K562 (cell line): ENCODE measurements around the gene EIF5B. TPM values are rescaled to one million over a fixed set of nuclear protein-coding genes. Genes with fewer than 3 reads are reported as not detected.

Source experiments
- ARID1B ChIP-seq: fragments of 450-650 bp; IDR thresholded peaks from 2 replicates; pipeline ENCODE4 v1.6.1; 2016; ENCODE audit warnings: antibody characterized with exemption, mild to moderate bottlenecking, inconsistent platforms
- BCOR ChIP-seq: fragments of 450-650 bp; IDR thresholded peaks from 2 replicates; pipeline ENCODE4 v1.6.1; 2016
- BDP1 ChIP-seq: IDR thresholded peaks from 3 replicates; pipeline ENCODE4 v1.6.1; 2011; ENCODE audit not compliant: insufficient read length, insufficient read depth
- BRD4 ChIP-seq: fragments of 200-600 bp; sonication (generic); IDR thresholded peaks from 2 replicates; pipeline ENCODE4 v1.6.1; 2017; ENCODE audit warnings: inconsistent platforms
- CC2D1A ChIP-seq: fragments of 450-650 bp; IDR thresholded peaks from 2 replicates; pipeline ENCODE4 v1.6.1; 2017; ENCODE audit warnings: mild to moderate bottlenecking
- CHCHD3 ChIP-seq: fragments of 250-450 bp; sonication (Bioruptor Pico); IDR thresholded peaks from 2 replicates; pipeline ENCODE4 v2.1.2; 2022; ENCODE audit warnings: mild to moderate bottlenecking
- COPS2 ChIP-seq: fragments of 450-650 bp; conservative IDR thresholded peaks from 2 replicates; pipeline ENCODE4 v1.6.1; 2016; ENCODE audit warnings: mild to moderate bottlenecking, moderate library complexity
- DNMT1 ChIP-seq: fragments of 450-650 bp; IDR thresholded peaks from 2 replicates; pipeline ENCODE4 v1.6.1; 2016; ENCODE audit warnings: antibody characterized with exemption, mild to moderate bottlenecking
- FOS ChIP-seq: IDR thresholded peaks from 3 replicates; pipeline ENCODE4 v1.6.1; 2011; ENCODE audit not compliant: insufficient read length; ENCODE audit errors: extremely low read depth
- HMGN3 ChIP-seq: IDR thresholded peaks from 2 replicates; pipeline ENCODE4 v1.6.1; 2011; ENCODE audit warnings: borderline replicate concordance, low read depth, mild to moderate bottlenecking, mixed read lengths, low read length; ENCODE audit not compliant: insufficient read length; ENCODE audit errors: extremely low read depth
- HNRNPL ChIP-seq: fragments of 200-400 bp; formaldehyde crosslinking; IDR thresholded peaks from 2 replicates; pipeline ENCODE4 v1.6.1; 2017; ENCODE audit warnings: low read depth, mild to moderate bottlenecking, low read length
- NCOA6 ChIP-seq: fragments of 450-650 bp; IDR thresholded peaks from 2 replicates; pipeline ENCODE4 v1.6.1; 2017; ENCODE audit warnings: mild to moderate bottlenecking
- NFE2 ChIP-seq: IDR thresholded peaks from 2 replicates; pipeline ENCODE4 v1.6.1; 2014; ENCODE audit warnings: antibody characterized with exemption, low read depth
- PHF20 ChIP-seq: fragments of 450-650 bp; IDR thresholded peaks from 2 replicates; pipeline ENCODE4 v1.6.1; 2018; ENCODE audit not compliant: partially characterized antibody
- PHF8 ChIP-seq: fragments of 200-600 bp; sonication (generic); IDR thresholded peaks from 2 replicates; pipeline ENCODE4 v1.6.1; 2012; ENCODE audit warnings: mixed run types, mild to moderate bottlenecking, inconsistent platforms, low read length, moderate library complexity, borderline replicate concordance
- PTBP1 ChIP-seq: fragments of 200-400 bp; formaldehyde crosslinking; IDR thresholded peaks from 2 replicates; pipeline ENCODE4 v1.6.1; 2017; ENCODE audit warnings: low read depth, low read length
- RBM25 ChIP-seq: fragments of 200-400 bp; formaldehyde crosslinking; IDR thresholded peaks from 2 replicates; pipeline ENCODE4 v1.6.1; 2018; ENCODE audit warnings: low read length, low read depth, moderate library complexity; ENCODE audit not compliant: severe bottlenecking
- SREBF1 ChIP-seq: fragments of 150-350 bp; IDR thresholded peaks from 2 replicates; pipeline ENCODE4 v1.6.1; 2014; ENCODE audit warnings: antibody characterized with exemption, low read depth, low read length, borderline replicate concordance
- TRIM24 ChIP-seq, 2 experiments: fragments of 450-650 bp; IDR thresholded peaks; 2 replicates each; pipeline ENCODE4 v1.6.1; 2016
- XRCC5 ChIP-seq: fragments of 200-400 bp; formaldehyde crosslinking; IDR thresholded peaks from 2 replicates; pipeline ENCODE4 v1.6.1; 2017; ENCODE audit warnings: low read depth, mild to moderate bottlenecking, low read length
- ZNF165 ChIP-seq: fragments of 250-450 bp; sonication (Bioruptor Pico); IDR thresholded peaks from 2 replicates; pipeline ENCODE4 v1.4.0; 2020; ENCODE audit warnings: borderline replicate concordance
- ZNF589 ChIP-seq: fragments of 200-800 bp; sonication (Bioruptor generic); IDR thresholded peaks from 2 replicates; pipeline ENCODE4 v1.6.1; 2016; ENCODE audit warnings: low read depth, missing genetic modification characterization, missing compliant biosample characterization
- ZNF639 ChIP-seq, 2 experiments: fragments of 200-800 bp in 1 of 2; sonication (Bioruptor generic) in 1 of 2; sonication (generic) in 1 of 2; formaldehyde crosslinking in 1 of 2; IDR thresholded peaks in 1 of 2; conservative IDR thresholded peaks in 1 of 2; 2 replicates each; pipeline versions ENCODE4 v1.5.0 to v1.6.1; 2016 to 2020; ENCODE audit warnings: missing compliant biosample characterization in 1 of 2, missing genetic modification characterization in 1 of 2, missing genetic modification reagents in 1 of 2
- polyA plus RNA-seq, 8 experiments: library from polyadenylated mRNA; depleted of rRNA in 4 of 8; stranded (reverse) in 5 of 8; unstranded in 3 of 8; fragments of >200 nt; fragmentation: Nextera tagmentation in 2 of 8; fragmentation: Illumina TruSeq in 1 of 8; extraction: Ambion mirVana in 2 of 8; extraction: Trizol in 1 of 8; gene quantifications; 2 replicates each; pipeline versions ENCODE4 v1.2.1 to v1.2.3, GENCODE V29; 2011 to 2014; ENCODE audit warnings: inconsistent platforms in 1 of 8, missing spikeins in 1 of 8
- total RNA-seq, 7 experiments: library from RNA; depleted of rRNA in 6 of 7; stranded (reverse); fragments of >200 nt in 6 of 7; fragmentation: Illumina TruSeq in 2 of 7; extraction: Trizol in 2 of 7; gene quantifications; 2 replicates each; pipeline versions ENCODE4 v1.2.1 to v1.2.3, GENCODE V29; 2011 to 2021; ENCODE audit warnings: low replicate concordance in 1 of 7
- TF ChIP-seq, protein P1 (sequence below): fragments of 450-650 bp; IDR thresholded peaks from 2 replicates; pipeline ENCODE4 v1.6.1; 2017; ENCODE audit warnings: antibody characterized with exemption
- TF ChIP-seq, protein P2 (sequence below): fragments of 250-450 bp; sonication (Bioruptor Pico); IDR thresholded peaks from 2 replicates; pipeline ENCODE4 v1.4.0; 2020; ENCODE audit warnings: mild to moderate bottlenecking

The EIF5B gene
- total and polyA plus RNA-seq, 9 of the 15 experiments (the other 6 are each of a cell fraction or from before 2014, with no cell fraction given) = 26.5 to 143 (median 47.7) TPM

DNA sequence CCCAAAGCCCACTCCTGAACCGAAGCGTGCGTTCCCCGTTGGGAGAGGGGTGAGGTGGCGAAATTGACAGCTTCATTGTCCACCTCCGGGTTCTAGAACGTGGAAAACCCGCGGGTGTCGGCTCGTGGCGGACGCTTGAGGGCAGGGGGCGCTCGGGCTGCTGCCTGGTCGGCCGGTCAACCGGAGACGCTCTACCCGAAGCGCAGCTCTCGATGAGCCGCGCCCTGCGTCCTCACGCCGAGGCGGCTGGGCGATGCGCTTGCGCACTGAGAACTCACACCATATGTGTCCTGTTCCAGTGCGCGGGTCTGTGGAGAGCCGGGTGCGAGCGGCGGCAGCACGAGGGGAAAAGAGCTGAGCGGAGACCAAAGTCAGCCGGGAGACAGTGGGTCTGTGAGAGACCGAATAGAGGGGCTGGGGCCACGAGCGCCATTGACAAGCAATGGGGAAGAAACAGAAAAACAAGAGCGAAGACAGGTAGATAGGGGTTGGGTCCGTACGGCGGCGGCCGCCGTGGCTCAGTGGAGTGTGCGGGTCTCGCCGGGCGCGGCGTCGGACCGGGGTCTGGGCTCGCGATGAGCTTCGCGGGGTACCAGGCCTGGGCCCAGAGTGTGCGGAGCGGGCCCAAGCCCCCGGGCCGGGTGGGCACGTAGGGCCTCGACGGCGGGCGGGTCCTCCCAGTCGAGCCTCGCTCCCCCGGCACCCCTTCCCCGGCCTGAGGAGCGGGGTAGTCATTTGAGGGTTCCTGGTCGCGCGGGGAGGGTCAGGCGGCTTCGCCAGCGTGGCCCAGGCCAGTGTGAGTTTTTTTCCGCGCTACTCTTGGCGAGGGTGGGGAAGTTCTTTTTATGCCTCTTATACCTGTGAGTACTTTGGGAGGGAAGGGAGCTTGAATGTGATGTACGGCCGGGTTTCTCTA is at the start of gene EIF5B (continued):
- TF ChIP-seq, protein P1, sequence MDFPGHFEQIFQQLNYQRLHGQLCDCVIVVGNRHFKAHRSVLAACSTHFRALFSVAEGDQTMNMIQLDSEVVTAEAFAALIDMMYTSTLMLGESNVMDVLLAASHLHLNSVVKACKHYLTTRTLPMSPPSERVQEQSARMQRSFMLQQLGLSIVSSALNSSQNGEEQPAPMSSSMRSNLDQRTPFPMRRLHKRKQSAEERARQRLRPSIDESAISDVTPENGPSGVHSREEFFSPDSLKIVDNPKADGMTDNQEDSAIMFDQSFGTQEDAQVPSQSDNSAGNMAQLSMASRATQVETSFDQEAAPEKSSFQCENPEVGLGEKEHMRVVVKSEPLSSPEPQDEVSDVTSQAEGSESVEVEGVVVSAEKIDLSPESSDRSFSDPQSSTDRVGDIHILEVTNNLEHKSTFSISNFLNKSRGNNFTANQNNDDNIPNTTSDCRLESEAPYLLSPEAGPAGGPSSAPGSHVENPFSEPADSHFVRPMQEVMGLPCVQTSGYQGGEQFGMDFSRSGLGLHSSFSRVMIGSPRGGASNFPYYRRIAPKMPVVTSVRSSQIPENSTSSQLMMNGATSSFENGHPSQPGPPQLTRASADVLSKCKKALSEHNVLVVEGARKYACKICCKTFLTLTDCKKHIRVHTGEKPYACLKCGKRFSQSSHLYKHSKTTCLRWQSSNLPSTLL = no peak
- TF ChIP-seq XRCC5 = peak; percentile 64; the same call in 1 of the 2 replicates
- peak; percentile 93 for TF ChIP-seq NCOA6
- no peak for TF ChIP-seq BRD4
- TF ChIP-seq SREBF1 = no peak
- peak; percentile 31 for TF ChIP-seq PHF20
- TF ChIP-seq ZNF589 = no peak
- no peak for TF ChIP-seq ZNF165 (CRISPR knock-in tag)
- no peak for TF ChIP-seq RBM25
- TF ChIP-seq BCOR = peak; percentile 43; the same call in 1 of the 2 replicates
- TF ChIP-seq HNRNPL = no peak
- TF ChIP-seq FOS = no peak
- TF ChIP-seq, protein P2, sequence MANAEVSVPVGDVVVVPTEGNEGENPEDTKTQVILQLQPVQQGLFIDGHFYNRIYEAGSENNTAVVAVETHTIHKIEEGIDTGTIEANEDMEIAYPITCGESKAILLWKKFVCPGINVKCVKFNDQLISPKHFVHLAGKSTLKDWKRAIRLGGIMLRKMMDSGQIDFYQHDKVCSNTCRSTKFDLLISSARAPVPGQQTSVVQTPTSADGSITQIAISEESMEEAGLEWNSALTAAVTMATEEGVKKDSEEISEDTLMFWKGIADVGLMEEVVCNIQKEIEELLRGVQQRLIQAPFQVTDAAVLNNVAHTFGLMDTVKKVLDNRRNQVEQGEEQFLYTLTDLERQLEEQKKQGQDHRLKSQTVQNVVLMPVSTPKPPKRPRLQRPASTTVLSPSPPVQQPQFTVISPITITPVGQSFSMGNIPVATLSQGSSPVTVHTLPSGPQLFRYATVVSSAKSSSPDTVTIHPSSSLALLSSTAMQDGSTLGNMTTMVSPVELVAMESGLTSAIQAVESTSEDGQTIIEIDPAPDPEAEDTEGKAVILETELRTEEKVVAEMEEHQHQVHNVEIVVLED = peak; percentile 100
- 0 out of 2 replicates have a peak, but pooled peaks have one; percentile 11 for TF ChIP-seq NFE2
- TF ChIP-seq HMGN3 = peak; percentile 83
- TF ChIP-seq PHF8 = peak; percentile 80; the same call in 1 of the 2 replicates
- TF ChIP-seq TRIM24 (IDR thresholded peaks at IDR 0.05) = no peak
- TF ChIP-seq PTBP1 = no peak
- TF ChIP-seq COPS2 = no peak
- no peak for TF ChIP-seq BDP1
- peak in 1 of 2 experiments; percentile 86; a peak in 2 of 4 replicates for TF ChIP-seq ZNF639 (CRISPR knock-in tag; conservative IDR thresholded peaks at IDR 0.05 in 1 of 2, IDR thresholded peaks at IDR 0.05 in 1 of 2)
- TF ChIP-seq ARID1B = no peak
- TF ChIP-seq CHCHD3 (CRISPR knock-in tag) = peak; percentile 1; the same call in 1 of the 2 replicates
- no peak for TF ChIP-seq DNMT1
- TF ChIP-seq CC2D1A = no peak
